ENCODE results near the gene CREB3L2.

Gene CREB3L2

DNA sequence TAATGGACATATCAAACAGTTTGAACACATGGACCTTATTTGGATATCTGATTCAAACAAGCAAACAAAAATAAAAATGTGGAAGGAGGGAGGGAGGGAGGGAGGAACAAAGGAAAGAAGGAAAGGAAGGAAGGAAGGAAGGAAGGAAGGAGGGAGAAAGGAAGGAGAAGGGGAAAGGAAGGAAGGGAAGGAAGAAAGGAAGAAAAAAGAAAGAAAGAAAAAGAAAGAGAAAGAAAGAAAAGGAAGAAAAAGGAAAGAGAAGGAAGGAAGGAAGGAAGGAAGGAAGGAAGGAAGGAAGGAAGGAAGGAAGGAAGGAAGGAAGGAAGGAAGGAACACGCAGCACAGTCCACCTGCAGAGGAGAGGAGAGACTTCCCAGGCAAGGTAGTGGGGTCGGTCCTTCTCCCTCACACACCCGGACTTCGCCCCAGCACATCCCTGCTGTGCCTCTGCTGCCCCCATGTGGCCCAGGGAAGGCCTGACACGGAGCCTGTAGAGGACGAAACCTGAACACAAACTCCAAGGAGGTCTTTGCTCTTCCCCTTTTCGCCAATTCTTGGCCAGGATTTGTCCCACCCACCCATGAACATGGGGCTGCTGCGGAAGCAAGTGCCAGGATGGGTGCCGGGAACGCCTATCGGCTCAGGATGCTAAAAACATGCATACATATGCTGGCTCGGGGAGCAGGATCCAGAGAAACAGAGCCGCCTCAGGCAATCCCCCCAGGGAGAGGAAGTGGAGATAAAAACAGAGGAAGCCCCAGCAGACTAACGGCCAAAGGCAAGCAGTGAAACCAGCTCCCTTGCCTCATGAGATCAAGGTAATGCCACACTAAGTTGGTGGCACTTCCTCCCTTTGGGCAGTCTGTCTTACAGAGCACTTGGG, 102.8 kb downstream of the CREB3L2 start:
- peak; percentile 87 for DNase-seq (ENCODE audit: low spot score)

GRCh38 chr7:137895301-137896221, 106.3 kb downstream of the CREB3L2 start:
- DNase-seq (ENCODE audit: low spot score) = no peak

- DNase-seq (ENCODE audit: low spot score) = no peak
Observed at GRCh38 chr7:137893143-137893742, 108.6 kb downstream of the CREB3L2 start.

DNA sequence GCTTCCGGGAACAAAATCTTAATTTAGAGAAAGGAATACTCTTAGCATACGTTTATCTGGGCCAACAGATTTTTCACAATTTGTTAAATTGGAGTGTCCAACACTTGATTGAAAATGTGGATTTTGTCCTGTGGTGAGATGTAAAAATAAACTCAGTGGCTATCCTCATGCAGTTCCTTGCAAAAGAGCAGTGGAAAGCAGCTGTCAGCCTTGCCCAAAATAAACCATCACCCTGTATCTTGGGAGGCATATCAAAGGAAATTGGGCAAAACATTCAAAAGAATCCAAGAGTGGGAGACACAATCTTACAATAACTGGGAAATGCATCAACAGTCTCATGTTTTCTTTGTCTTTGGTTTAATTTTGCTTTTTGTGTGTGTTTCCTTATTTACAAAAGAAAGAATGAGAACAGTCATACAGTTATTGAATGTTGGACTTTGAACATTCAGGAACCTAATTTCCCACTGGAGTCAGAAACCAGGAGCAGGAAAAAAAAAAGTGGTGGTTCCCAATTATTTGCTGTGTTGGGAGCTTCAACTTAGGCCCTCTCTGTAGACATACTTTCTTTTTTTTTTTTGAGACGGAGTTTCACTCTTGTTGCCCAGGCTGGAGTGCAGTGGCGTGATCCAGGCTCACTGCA, 110.8 kb downstream of the CREB3L2 start:
- DNase-seq (ENCODE audit: low spot score) = no peak

GRCh38 chr7:137890449-137890921, 111.4 kb downstream of the CREB3L2 start:
- DNase-seq (ENCODE audit: low spot score) = no peak

GRCh38 chr7:137888241-137888640, 113.6 kb downstream of the CREB3L2 start:
- no peak for DNase-seq (ENCODE audit: low spot score)

DNA sequence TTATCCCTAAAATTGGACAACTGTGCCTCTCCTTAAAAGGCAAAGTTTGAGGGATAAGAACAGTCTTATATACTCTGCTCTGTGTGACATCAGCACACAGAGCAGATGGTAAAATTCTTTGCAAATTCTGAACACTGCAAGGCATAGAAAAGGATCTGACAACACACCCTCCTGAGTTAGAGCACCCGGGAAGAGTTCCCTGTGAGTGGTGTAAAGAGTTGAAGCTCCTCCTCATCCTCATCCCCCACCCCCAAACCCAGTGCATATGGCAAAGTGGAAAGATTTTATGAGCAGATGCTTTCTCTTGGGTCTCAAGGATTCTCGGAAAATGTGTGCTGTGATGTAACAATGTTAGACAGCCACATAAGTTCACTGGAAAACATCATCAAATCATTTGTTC, 115.1 kb downstream of the CREB3L2 start:
- DNase-seq (ENCODE audit: low spot score) = no peak

GRCh38 chr7:137886281-137886680, 115.6 kb downstream of the CREB3L2 start:
- DNase-seq (ENCODE audit: low spot score) = no peak

DNA sequence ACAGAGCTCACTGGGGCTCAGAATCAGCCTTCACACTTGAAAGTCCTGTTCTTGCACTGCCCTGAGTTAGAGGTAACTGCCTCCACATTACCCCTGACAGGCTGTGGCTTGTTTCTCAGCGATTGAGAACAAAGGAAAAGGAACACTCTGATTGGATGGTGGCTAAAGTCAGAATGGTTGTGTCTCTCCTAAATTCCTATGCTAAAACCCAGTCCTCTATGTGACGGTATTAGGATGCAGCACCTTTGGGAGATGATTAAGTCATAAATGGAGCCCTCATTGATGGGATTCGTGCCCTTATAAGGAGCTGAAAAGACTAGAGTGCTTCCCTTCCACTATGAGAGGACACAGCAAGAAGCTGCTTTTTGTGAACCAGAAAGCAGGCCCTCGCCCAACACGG, 116.2 kb downstream of the CREB3L2 start:
- no peak for DNase-seq (ENCODE audit: low spot score)

DNA sequence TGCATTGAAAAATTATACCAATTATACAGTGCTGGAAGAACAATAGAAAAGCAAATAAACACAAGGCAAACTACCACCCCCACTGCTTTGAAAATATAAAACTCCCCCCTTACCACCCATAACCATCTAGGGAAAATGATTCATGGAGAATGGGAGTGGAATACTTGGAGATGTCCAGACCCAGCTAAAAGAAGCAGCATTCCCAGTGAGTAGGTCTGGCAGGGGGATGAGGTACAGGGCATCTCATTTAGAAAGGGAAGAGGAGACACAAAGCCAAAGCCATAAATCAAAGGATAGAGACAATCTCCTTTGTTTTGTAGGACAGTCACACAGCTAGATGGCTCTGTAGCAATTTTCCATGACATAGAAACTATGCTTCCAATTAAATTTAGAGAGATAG, 119.1 kb downstream of the CREB3L2 start:
- DNase-seq (ENCODE audit: low spot score) = no peak

- no peak for DNase-seq (ENCODE audit: low spot score)
Observed at GRCh38 chr7:137882261-137882668, 119.6 kb downstream of the CREB3L2 start.

DNA sequence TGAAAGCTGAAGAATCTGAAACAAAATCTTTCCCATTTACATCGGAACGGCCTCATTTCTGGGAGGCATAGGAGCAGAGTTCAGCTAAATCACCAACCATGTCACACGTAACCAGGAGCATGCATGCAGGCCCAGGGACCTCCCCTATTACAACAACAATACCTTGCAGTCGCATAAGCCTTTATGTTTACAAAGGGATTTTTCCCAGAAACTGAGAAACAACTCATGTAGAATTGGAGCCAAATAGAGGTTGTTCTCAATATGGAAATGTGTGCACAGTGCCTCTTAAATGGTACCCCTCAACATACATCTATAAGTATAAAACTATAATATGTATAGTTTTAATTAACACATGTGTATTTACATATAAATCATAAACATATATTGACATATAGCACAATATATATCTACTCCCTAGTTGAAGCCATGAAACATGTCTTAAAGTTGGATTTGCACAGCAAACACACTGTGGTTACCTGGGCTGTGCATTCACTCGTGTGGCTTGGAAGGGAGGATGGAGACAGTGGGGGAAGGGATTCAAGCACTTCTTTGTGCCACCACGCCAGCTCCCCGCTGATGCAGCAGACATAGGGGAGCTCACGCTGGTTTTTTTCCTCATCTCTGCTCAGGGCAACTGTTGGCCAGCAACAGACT, 120.2 kb downstream of the CREB3L2 start:
- DNase-seq (ENCODE audit: low spot score) = no peak

GRCh38 chr7:137880432-137880831, 121.5 kb downstream of the CREB3L2 start:
- no peak for DNase-seq (ENCODE audit: low spot score)

DNA sequence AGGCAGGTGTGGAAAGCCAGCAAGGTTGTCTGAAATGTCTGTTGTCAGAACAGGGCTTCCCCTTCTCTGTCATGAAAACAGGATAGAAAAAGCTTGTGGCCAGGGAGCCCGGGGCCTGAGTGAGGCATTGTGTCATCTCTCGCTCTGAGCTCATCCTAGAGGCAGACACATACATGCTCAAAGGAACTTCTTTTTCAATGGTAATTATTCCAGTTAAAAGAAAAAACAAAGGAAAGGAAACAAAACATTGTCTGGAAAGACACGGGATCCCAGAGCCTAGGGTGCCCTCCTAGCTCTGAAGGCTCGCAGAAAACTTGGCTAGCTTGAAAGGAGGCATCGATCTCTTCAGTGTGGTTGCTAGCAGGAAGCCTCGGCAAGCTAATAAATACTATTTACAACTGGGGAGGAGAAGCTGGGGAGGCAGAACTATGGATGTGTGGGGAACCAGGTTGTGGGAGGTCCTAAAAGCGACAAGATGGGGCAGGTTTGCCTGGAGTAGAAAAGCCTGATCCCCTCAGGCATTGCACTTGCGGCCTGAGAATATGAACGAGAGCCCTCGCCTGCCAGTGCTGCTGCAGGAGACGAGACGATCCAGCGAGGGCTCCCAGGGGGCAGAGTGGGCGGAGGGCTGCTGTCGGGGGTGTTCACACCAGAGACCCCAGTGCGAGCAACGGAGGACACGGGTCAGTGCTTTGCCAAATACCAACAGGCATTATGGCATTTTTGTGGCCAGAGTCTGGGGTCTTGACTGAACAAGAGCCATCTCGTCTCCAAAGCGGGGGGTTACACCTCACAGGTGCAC, 122.3 kb downstream of the CREB3L2 start:
- no peak for DNase-seq (ENCODE audit: low spot score)

DNA sequence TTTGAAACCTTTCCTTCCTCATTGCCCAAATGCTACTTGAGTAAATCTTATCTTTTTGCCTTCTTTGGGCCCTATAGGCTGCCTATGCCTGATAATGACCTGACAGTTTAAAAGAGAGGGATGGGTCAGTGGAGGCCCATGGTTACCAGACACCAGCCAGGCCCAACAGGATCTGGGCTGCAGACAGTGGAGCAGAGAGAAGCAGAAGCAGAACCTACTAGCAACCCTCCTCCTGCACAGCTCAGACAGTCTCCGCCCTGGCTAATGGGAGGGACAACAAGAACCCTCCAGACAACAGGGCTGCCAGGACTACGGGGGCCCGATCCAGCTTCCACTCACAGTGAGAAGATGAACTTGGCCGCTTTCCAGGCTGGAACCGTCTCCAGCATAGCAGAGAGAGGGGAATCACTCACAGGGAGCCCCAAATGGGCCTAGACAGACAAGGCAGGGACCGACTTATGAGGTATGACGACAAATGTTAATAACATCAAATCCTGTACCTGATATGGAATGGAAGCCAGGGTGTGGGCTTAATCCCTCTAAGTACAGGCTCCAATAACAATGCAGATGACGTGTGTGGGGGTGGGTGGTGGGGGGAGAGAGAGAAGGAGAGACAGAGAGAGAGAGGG, 123.4 kb downstream of the CREB3L2 start:
- peak; percentile 65 for DNase-seq (ENCODE audit: low spot score)

DNA sequence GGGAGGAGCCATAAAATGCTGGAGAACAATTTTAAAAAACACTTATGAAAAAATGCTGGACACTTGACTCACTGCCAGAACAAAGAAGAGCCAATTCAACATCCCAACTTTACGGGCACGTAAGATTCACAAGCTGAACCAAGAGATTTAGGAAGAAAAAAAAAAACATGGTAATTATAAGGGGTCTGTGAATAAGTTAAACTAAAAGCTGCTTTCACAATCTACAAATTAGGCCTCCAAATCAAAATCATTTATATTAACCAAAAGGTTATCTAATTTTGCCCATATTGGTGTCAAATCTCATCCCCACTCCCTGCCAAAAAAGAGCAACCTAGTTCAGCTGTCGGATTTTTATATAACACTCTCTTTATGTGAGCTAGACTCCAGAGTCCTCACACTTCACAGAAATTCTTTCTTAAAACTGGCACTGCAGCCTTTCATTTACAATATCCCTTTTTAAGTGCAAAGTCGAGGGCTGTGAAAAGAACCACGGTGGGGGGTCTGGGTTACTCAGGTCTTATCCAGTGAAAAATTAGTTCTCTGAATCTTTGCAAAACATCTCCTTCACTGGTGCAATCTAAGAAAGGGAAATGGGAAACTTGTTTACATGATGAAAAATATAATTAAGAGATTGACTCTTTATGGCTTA, 124.7 kb downstream of the CREB3L2 start:
- no peak for DNase-seq (ENCODE audit: low spot score)

- DNase-seq (ENCODE audit: low spot score) = no peak
Observed at GRCh38 chr7:137875746-137876145, 126.1 kb downstream of the CREB3L2 start.

GRCh38 chr7:137873979-137874777, 127.7 kb downstream of the CREB3L2 start:
- DNase-seq (ENCODE audit: low spot score) = no peak

DNA sequence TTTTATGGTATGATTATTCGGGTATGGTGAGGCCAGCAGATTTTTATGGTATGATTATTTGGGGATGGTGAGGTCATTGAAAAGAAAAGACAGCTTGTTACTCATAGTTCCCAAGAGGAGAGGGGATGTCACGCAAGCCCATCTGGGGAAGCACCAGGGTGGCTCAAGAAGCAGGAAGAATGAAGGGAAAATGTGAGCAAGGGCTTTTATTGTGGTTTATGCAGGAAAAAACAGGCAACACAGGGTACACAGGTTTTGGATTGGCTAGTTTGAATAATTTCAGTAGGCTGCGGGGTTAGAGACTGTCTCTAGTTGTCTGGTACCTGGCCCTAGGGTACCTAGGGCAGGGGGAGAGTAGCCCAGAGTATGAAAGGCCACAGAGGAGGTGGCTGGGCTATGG, 128.4 kb downstream of the CREB3L2 start:
- DNase-seq (ENCODE audit: low spot score) = no peak

All from D341Med (cell line).